Vagina (tissue), 2 donors: Measurements from ENCODE around the gene NEDD4L.

Experiments
- POLR2A ChIP-seq, 2 donors: fragments of 450-650 bp; IDR thresholded peaks; one replicate each; pipeline ENCODE4 v1.6.1; 2017; ENCODE audit warnings: antibody characterized with exemption in 2 of 2, mild to moderate bottlenecking in 2 of 2, moderate library complexity in 2 of 2
- POLR2AphosphoS5 ChIP-seq, 2 donors: sonication (generic); formaldehyde crosslinking; IDR thresholded peaks; one replicate each; pipeline ENCODE4 v1.9.0; 2017; ENCODE audit warnings: antibody characterized with exemption in 2 of 2, mild to moderate bottlenecking in 2 of 2, low read depth in 1 of 2; ENCODE audit not compliant: insufficient read depth in 1 of 2
- TF ChIP-seq, protein P1 (sequence below), 3 experiments: fragments of 450-650 bp in 2 of 3; fragments of 200-600 bp in 1 of 3; sonication (generic) in 1 of 3; IDR thresholded peaks; one replicate each; pipeline ENCODE4 v1.5.1; 2017 to 2019; ENCODE audit warnings: antibody characterized with exemption in 3 of 3, mild to moderate bottlenecking in 2 of 3, moderate library complexity in 2 of 3

DNA sequence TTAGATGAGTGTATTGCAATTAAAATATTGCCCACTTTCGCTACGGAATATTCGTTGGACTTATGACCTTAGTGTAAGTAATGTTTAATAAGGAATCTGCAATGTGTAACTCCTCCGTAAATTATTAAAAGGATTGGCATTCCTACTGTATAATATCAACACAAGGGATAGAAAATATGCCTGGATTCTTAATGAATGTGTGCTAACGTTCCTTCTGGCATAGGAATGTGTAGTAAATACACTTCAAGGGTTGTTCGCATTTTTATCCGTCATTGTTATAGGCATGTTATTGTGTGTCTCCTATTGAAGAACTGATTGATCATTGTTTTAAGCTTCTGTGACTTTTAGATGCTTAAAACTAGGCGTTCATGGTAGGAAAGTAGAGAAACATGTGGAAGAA lies 134.5 kb downstream of the NEDD4L start:
- TF ChIP-seq, protein P1, sequence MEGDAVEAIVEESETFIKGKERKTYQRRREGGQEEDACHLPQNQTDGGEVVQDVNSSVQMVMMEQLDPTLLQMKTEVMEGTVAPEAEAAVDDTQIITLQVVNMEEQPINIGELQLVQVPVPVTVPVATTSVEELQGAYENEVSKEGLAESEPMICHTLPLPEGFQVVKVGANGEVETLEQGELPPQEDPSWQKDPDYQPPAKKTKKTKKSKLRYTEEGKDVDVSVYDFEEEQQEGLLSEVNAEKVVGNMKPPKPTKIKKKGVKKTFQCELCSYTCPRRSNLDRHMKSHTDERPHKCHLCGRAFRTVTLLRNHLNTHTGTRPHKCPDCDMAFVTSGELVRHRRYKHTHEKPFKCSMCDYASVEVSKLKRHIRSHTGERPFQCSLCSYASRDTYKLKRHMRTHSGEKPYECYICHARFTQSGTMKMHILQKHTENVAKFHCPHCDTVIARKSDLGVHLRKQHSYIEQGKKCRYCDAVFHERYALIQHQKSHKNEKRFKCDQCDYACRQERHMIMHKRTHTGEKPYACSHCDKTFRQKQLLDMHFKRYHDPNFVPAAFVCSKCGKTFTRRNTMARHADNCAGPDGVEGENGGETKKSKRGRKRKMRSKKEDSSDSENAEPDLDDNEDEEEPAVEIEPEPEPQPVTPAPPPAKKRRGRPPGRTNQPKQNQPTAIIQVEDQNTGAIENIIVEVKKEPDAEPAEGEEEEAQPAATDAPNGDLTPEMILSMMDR (IDR thresholded peaks at IDR 0.05), result no peak
- TF ChIP-seq POLR2A (IDR thresholded peaks at IDR 0.05) (no peak), POLR2AphosphoS5 (IDR thresholded peaks at IDR 0.05; ENCODE audit: insufficient read depth in 1 of 2, low read depth in 1 of 2) (no peak)
